Uterus (tissue), 4 donors: ENCODE results near the gene KAZALD1. TPM values are rescaled to one million over a fixed set of nuclear protein-coding genes. Genes with fewer than 3 reads are reported as not detected.

ENCODE experiments used
- DNase-seq, 2 donors: peaks; one replicate each; pipeline ENCODE4 v3.0.0-alpha.2; 2019 to 2020
- H3K27ac ChIP-seq, 2 donors: fragments of 200-600 bp; sonication (generic); 1 replicate in 1 of 2; 2 replicates in 1 of 2; pipeline ENCODE4 v1.5.1; 2016 to 2018
- H3K27me3 ChIP-seq, 2 donors: fragments of 200-600 bp; sonication (generic); one replicate each; pipeline ENCODE4 v1.5.1; 2018 to 2019; ENCODE audit warnings: control low read depth in 1 of 2
- H3K36me3 ChIP-seq, 2 donors: fragments of 200-600 bp; sonication (generic); one replicate each; pipeline ENCODE4 v1.5.1; 2019; ENCODE audit warnings: control low read depth in 1 of 2
- H3K4me1 ChIP-seq, 2 donors: fragments of 200-600 bp; sonication (generic); one replicate each; pipeline ENCODE4 v1.5.1; 2018 to 2019; ENCODE audit warnings: control low read depth in 1 of 2
- H3K4me3 ChIP-seq, 2 donors: fragments of 200-600 bp; sonication (generic); 1 replicate in 1 of 2; 2 replicates in 1 of 2; pipeline ENCODE4 v1.5.1; 2018 to 2019; ENCODE audit warnings: mild to moderate bottlenecking in 1 of 2
- H3K9me3 ChIP-seq, 2 donors: fragments of 200-600 bp; sonication (generic); one replicate each; pipeline ENCODE4 v1.5.1; 2019; ENCODE audit warnings: control low read depth in 1 of 2
- POLR2A ChIP-seq, 2 donors: fragments of 450-650 bp; IDR thresholded peaks; one replicate each; pipeline ENCODE4 v1.6.1; 2016; ENCODE audit warnings: antibody characterized with exemption in 2 of 2, mild to moderate bottlenecking in 1 of 2, moderate library complexity in 1 of 2
- intact Hi-C: fragments of 100-400 bp; cut with DNase I; formaldehyde crosslinking; loops from one replicate; pipeline ENCODE4 v1.15.1; 2023; ENCODE audit warnings: low total_unique reads
- total RNA-seq, 4 donors: library from RNA; depleted of rRNA in 3 of 4; stranded (reverse); fragments of >200 nt in 3 of 4; gene quantifications; one replicate each; pipeline versions ENCODE4 v1.1.0 to v1.2.4, GENCODE V29; 2014 to 2023
- TF ChIP-seq, protein P1 (sequence below), 4 experiments: fragments of 200-600 bp in 2 of 4; fragments of 450-650 bp in 2 of 4; sonication (generic) in 2 of 4; IDR thresholded peaks; one replicate each; pipeline ENCODE4 v1.5.1; 2016 to 2019; ENCODE audit warnings: antibody characterized with exemption in 4 of 4, mild to moderate bottlenecking in 2 of 4, moderate library complexity in 1 of 4
- donor health status: DM: yes; HTN: yes; CAD: no.

KAZALD1 gene
- total RNA-seq, 4 donors from 2014 or later, result 0.26 to 34.6 (median 6.3) TPM; not detected in 1

DNA sequence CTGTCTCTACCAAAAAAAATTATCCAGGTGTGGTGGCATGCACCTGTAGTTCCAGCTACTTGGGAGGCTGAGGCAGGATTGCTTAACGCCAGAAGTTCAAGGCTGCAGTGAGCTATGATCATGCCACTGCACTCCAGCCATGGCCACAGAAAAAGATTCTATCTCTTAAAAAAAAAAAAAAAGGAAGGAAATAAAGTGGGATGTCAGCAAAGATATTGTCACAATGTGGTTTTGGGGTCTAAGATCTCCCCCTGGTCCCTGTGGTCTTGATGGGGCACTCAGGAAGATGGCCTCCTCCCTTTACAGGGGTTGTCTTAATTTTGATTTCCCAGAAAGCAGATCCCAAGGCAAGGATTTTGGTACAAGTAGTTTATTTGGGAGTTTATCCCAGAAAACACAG lies 7.4 kb upstream of the KAZALD1 start:
- no peak overlapping the region for H3K27ac ChIP-seq
- peaks cover 6 to 19% of the 10 kb centered on the region in 2 donors for H3K27me3 ChIP-seq
- H3K36me3 ChIP-seq, result no peaks in the 10 kb centered on the region
- no peaks in the 10 kb centered on the region for H3K9me3 ChIP-seq
- intact Hi-C loops, result no loop called here
- H3K4me3 ChIP-seq, result no peak overlapping the region
- no peak for DNase-seq
- H3K4me1 ChIP-seq, result peaks cover 0 to 5% of the 10 kb centered on the region in 2 donors
- TF ChIP-seq, protein P1, sequence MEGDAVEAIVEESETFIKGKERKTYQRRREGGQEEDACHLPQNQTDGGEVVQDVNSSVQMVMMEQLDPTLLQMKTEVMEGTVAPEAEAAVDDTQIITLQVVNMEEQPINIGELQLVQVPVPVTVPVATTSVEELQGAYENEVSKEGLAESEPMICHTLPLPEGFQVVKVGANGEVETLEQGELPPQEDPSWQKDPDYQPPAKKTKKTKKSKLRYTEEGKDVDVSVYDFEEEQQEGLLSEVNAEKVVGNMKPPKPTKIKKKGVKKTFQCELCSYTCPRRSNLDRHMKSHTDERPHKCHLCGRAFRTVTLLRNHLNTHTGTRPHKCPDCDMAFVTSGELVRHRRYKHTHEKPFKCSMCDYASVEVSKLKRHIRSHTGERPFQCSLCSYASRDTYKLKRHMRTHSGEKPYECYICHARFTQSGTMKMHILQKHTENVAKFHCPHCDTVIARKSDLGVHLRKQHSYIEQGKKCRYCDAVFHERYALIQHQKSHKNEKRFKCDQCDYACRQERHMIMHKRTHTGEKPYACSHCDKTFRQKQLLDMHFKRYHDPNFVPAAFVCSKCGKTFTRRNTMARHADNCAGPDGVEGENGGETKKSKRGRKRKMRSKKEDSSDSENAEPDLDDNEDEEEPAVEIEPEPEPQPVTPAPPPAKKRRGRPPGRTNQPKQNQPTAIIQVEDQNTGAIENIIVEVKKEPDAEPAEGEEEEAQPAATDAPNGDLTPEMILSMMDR (IDR thresholded peaks at IDR 0.05), result no peak
- no peak for TF ChIP-seq POLR2A (IDR thresholded peaks at IDR 0.05)

DNA sequence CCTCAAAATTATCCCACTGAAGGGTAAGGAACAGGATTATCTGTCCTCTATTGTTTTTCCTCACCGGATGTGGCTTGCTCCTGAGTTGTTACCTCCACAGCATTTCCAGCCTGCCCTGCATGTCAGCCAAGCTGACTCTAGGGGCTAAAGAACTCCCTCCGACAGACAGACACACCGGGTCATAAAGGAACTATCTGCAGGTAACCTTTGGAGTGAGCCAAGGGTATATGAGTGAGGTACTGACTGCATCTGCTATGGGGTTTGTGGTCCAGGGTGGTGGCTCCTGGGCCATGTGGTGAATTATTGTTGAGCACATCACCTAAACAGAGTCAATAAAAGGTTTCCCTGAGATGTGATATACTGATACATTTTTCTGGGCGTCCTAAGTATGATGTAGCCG lies 6.9 kb upstream of the KAZALD1 start:
- intact Hi-C loops, result no loop called here
- TF ChIP-seq, protein P1 (IDR thresholded peaks at IDR 0.05), result no peak
- TF ChIP-seq POLR2A (IDR thresholded peaks at IDR 0.05), result no peak
- no peak overlapping the region for H3K4me3 ChIP-seq
- DNase-seq, result no peak
- peaks cover 6 to 14% of the 10 kb centered on the region in 2 donors for H3K27me3 ChIP-seq
- H3K4me1 ChIP-seq, result peaks cover 0 to 5% of the 10 kb centered on the region in 2 donors
- no peaks in the 10 kb centered on the region for H3K9me3 ChIP-seq
- no peaks in the 10 kb centered on the region for H3K36me3 ChIP-seq
- H3K27ac ChIP-seq, result no peak overlapping the region

DNA sequence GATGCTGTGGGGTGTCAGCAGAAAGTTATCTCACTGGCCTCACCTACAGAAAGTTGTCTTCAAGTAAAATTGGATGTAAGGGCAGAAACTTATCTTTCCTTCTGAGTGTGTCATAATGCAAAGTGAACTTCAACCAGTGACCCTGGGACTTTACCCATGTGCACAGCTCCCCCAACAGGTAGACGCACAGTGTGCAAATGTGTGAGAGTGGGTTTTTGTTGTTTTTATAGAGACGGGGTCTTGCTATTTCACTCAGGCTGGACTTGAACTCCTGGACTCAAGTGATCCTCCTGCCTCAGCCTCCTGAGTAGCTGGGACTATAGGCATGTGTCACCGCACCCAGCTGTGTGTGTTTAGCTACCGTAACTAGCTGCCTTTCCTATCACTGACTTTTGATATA lies 6.4 kb upstream of the KAZALD1 start:
- no peaks in the 10 kb centered on the region for H3K36me3 ChIP-seq
- DNase-seq, result no peak
- H3K4me1 ChIP-seq, result no peaks in the 10 kb centered on the region
- no peak overlapping the region for H3K4me3 ChIP-seq
- no peak overlapping the region for H3K27ac ChIP-seq
- TF ChIP-seq, protein P1 (IDR thresholded peaks at IDR 0.05), result no peak
- TF ChIP-seq POLR2A (IDR thresholded peaks at IDR 0.05), result no peak
- H3K27me3 ChIP-seq, result peaks cover 6 to 8% of the 10 kb centered on the region in 2 donors
- no peaks in the 10 kb centered on the region for H3K9me3 ChIP-seq
- intact Hi-C loops, result no loop called here

GRCh38 chr10:101056365-101057151 lies 5.2 kb upstream of the KAZALD1 start:
- TF ChIP-seq, protein P1 (IDR thresholded peaks at IDR 0.05), result no peak
- TF ChIP-seq POLR2A (IDR thresholded peaks at IDR 0.05), result no peak
- intact Hi-C loops, result no loop called here

More at GRCh38 chr10:101056365-101057151, 5.2 kb upstream of the KAZALD1 start:
- Histone ChIP-seq H3K27me3 (no peaks in the 10 kb centered on the region), H3K4me1 (no peaks in the 10 kb centered on the region), H3K9me3 (no peaks in the 10 kb centered on the region), H3K4me3 (no peak overlapping the region), H3K27ac (no peak overlapping the region), H3K36me3 (no peaks in the 10 kb centered on the region)
- DNase-seq, result no peak
